HEK293 (cell line): ENCODE measurements around the gene CHRM4.
A peak's percentile ranks its signal among the peaks of the same experiment; 100 is the strongest.

Source experiments
- CTCF ChIA-PET: fragments of 350-600 bp; formaldehyde crosslinking; extraction: SDS; loops from one replicate; lab custom pipeline; 2021; ENCODE audit warnings: antibody characterized with exemption; lab: Yijun Ruan, JAX
- POLR2A ChIA-PET: fragments of 300-600 bp; formaldehyde crosslinking; extraction: SDS; loops from one replicate; lab custom pipeline; 2020; ENCODE audit warnings: antibody characterized with exemption, inconsistent platforms; lab: Yijun Ruan, JAX
- H3K27ac ChIP-seq: fragments of 200-500 bp; sonication (Bioruptor generic); 2 replicates; pipeline ENCODE4 v1.5.1; 2014; ENCODE audit warnings: low read depth, low read length, control low read depth, inconsistent platforms; ENCODE audit errors: extremely low read depth
- H3K36me3 ChIP-seq, 2 experiments: fragments of 200-500 bp in 1 of 2; sonication (Bioruptor generic) in 1 of 2; 1 replicate in 1 of 2; 2 replicates in 1 of 2; pipeline ENCODE4 v1.5.1; 2014 to 2017; ENCODE audit warnings: inconsistent platforms in 2 of 2, low read length in 2 of 2; ENCODE audit not compliant: control insufficient read depth in 2 of 2, insufficient read depth in 1 of 2
- H3K4me1 ChIP-seq: fragments of 200-500 bp; sonication (Bioruptor generic); 2 replicates; pipeline ENCODE4 v1.5.1; 2014; ENCODE audit warnings: mild to moderate bottlenecking, low read length, inconsistent platforms; ENCODE audit not compliant: control insufficient read depth, insufficient read depth
- H3K4me3 ChIP-seq: 2 replicates; pipeline ENCODE4 v1.5.1; 2011; ENCODE audit warnings: low read depth, mild to moderate bottlenecking, control low read depth, low read length, moderate library complexity
- H3K9me3 ChIP-seq: fragments of 200-500 bp; sonication (Bioruptor generic); 2 replicates; pipeline ENCODE4 v1.5.1; 2014; ENCODE audit warnings: low read depth, low read length, inconsistent platforms; ENCODE audit not compliant: control insufficient read depth, insufficient read depth
- FEZF1 ChIP-seq: fragments of 450-650 bp; formaldehyde crosslinking; IDR thresholded peaks from 2 replicates; pipeline ENCODE4 v1.5.1; 2016; ENCODE audit warnings: missing biosample characterization, missing genetic modification characterization
- MYNN ChIP-seq: fragments of 450-650 bp; formaldehyde crosslinking; IDR thresholded peaks from 2 replicates; pipeline ENCODE4 v1.5.1; 2016; ENCODE audit warnings: missing biosample characterization, missing genetic modification characterization, borderline replicate concordance
- SCRT2 ChIP-seq: fragments of 450-650 bp; formaldehyde crosslinking; IDR thresholded peaks from 2 replicates; pipeline ENCODE4 v1.5.1; 2016; ENCODE audit warnings: missing biosample characterization, missing genetic modification characterization
- SP2 ChIP-seq: fragments of 450-650 bp; formaldehyde crosslinking; IDR thresholded peaks from 2 replicates; pipeline ENCODE4 v1.5.1; 2016; ENCODE audit warnings: missing biosample characterization, missing genetic modification characterization
- ZBTB26 ChIP-seq: fragments of 450-650 bp; formaldehyde crosslinking; optimal IDR thresholded peaks from 2 replicates; pipeline ENCODE3; 2016; ENCODE audit warnings: missing biosample characterization, mild to moderate bottlenecking, missing genetic modification characterization
- ZBTB44 ChIP-seq: fragments of 450-650 bp; IDR thresholded peaks from 2 replicates; pipeline ENCODE4 v1.5.1; 2018; ENCODE audit warnings: missing biosample characterization, mild to moderate bottlenecking, missing genetic modification characterization
- ZBTB48 ChIP-seq: fragments of 450-650 bp; formaldehyde crosslinking; IDR thresholded peaks from 2 replicates; pipeline ENCODE4 v1.5.1; 2016; ENCODE audit warnings: missing biosample characterization, missing genetic modification characterization
- ZNF140 ChIP-seq: fragments of 450-650 bp; formaldehyde crosslinking; IDR thresholded peaks from 2 replicates; pipeline ENCODE4 v1.5.1; 2016; ENCODE audit warnings: missing biosample characterization, missing genetic modification characterization
- ZNF2 ChIP-seq: fragments of 450-650 bp; formaldehyde crosslinking; IDR thresholded peaks from 2 replicates; pipeline ENCODE4 v1.5.1; 2016; ENCODE audit warnings: missing biosample characterization, missing genetic modification characterization
- ZNF324 ChIP-seq: fragments of 450-650 bp; formaldehyde crosslinking; IDR thresholded peaks from 2 replicates; pipeline ENCODE4 v1.5.1; 2016; ENCODE audit warnings: missing biosample characterization, missing genetic modification characterization
- ZNF335 ChIP-seq: fragments of 450-650 bp; formaldehyde crosslinking; conservative IDR thresholded peaks from 2 replicates; pipeline ENCODE4 v1.5.1; 2016; ENCODE audit warnings: missing biosample characterization, missing genetic modification characterization
- ZNF341 ChIP-seq: fragments of 450-650 bp; formaldehyde crosslinking; IDR thresholded peaks from 2 replicates; pipeline ENCODE4; 2016; ENCODE audit warnings: low read depth, missing biosample characterization, missing genetic modification characterization
- ZNF433 ChIP-seq: fragments of 450-650 bp; formaldehyde crosslinking; IDR thresholded peaks from 2 replicates; pipeline ENCODE4 v1.5.1; 2016; ENCODE audit warnings: missing biosample characterization, missing genetic modification characterization, low read depth
- ZNF48 ChIP-seq: fragments of 450-650 bp; formaldehyde crosslinking; IDR thresholded peaks from 2 replicates; pipeline ENCODE4 v1.5.1; 2016; ENCODE audit warnings: missing biosample characterization, missing genetic modification characterization
- ZNF600 ChIP-seq: fragments of 450-650 bp; formaldehyde crosslinking; IDR thresholded peaks from 2 replicates; pipeline ENCODE4 v1.5.1; 2016; ENCODE audit warnings: missing biosample characterization, missing genetic modification characterization
- ZNF610 ChIP-seq: fragments of 450-650 bp; formaldehyde crosslinking; IDR thresholded peaks from 2 replicates; pipeline ENCODE4 v1.5.1; 2016; ENCODE audit warnings: missing biosample characterization, missing genetic modification characterization, borderline replicate concordance
- ZNF660 ChIP-seq: fragments of 450-650 bp; IDR thresholded peaks from 2 replicates; pipeline ENCODE4 v1.5.1; 2018; ENCODE audit warnings: missing biosample characterization, mild to moderate bottlenecking, missing genetic modification characterization
- TF ChIP-seq, protein P1 (sequence below): fragments of 450-650 bp; formaldehyde crosslinking; IDR thresholded peaks from 2 replicates; pipeline ENCODE4 v1.5.1; 2017; ENCODE audit warnings: missing biosample characterization, missing genetic modification characterization
- TF ChIP-seq, protein P2 (sequence below): fragments of 450-650 bp; formaldehyde crosslinking; IDR thresholded peaks from 2 replicates; pipeline ENCODE4 v1.5.1; 2016; ENCODE audit warnings: missing biosample characterization, missing genetic modification characterization
- TF ChIP-seq, protein P3 (sequence below): fragments of 450-650 bp; formaldehyde crosslinking; IDR thresholded peaks from 2 replicates; pipeline ENCODE4 v1.5.1; 2016; ENCODE audit warnings: missing biosample characterization, missing genetic modification characterization
- TF ChIP-seq, protein P4 (sequence below): fragments of 450-650 bp; formaldehyde crosslinking; IDR thresholded peaks from 2 replicates; pipeline ENCODE4 v1.5.1; 2016; ENCODE audit warnings: missing biosample characterization, missing genetic modification characterization

CHRM4 gene

GRCh38 chr11:46347637-46348311, 43.8 kb downstream of the CHRM4 start (continued):
- TF ChIP-seq, protein P1, sequence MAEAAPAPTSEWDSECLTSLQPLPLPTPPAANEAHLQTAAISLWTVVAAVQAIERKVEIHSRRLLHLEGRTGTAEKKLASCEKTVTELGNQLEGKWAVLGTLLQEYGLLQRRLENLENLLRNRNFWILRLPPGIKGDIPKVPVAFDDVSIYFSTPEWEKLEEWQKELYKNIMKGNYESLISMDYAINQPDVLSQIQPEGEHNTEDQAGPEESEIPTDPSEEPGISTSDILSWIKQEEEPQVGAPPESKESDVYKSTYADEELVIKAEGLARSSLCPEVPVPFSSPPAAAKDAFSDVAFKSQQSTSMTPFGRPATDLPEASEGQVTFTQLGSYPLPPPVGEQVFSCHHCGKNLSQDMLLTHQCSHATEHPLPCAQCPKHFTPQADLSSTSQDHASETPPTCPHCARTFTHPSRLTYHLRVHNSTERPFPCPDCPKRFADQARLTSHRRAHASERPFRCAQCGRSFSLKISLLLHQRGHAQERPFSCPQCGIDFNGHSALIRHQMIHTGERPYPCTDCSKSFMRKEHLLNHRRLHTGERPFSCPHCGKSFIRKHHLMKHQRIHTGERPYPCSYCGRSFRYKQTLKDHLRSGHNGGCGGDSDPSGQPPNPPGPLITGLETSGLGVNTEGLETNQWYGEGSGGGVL (tag by site-specific recombination), result 0 out of 2 replicates have a peak, but pooled peaks have one; percentile 8
- TF ChIP-seq ZBTB26 (tag by site-specific recombination), result peak; percentile 50
- TF ChIP-seq, all 188 proteins: peak for 12

DNA sequence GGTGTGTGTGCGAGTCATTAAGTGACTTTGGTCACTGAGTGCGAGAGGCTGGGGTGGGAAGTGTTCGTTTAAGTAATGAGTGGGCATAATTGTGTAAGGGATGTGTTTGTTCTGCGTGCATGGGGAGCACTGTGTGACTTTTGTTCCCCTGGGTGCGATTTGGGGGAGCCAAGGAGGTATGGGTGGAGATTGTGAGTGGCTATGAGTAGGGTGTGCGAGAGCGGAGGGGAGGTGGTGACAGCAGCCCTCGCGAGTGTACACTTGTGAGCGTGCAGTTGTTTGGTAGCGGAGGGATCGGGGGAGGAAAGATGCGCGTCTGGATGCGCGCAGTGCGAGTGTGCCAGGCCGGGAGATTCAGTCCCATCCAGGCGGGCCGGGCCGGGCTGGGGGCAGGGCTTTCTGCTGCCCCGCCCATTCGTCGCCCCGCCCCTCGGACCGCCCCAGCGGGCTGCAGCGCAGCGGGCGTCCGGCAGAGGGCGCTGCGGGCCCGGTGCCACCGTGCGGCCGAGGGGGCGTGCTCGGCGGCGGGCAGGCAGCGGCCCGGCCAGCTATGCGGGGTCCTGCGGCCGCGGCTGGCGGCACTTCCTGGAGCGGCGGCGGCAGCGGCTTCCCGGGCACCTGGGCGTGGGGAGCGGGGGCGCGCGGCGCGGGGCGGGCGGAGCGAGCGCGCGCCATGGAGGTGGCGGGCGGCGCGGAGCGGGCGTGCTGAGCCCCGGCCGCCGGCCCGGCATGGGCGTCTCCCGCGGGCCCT, 44.5 kb downstream of the CHRM4 start, which contains the start of gene DGKZ:
DGKZ (plus strand) TSS at position 578 of the 751 bp plus-strand sequence. CDS start 197 bp downstream, outside the sequence.
- ChIA-PET POLR2A (no interaction called here), CTCF (interaction anchor here (0.6 to 10.0 kb wide), 16 partner anchors 8 to 1184 kb away, joined by 3 to 98 read pairs (median 4); no protein-coding TSS in a partner anchor)
- H3K9me3 ChIP-seq, result no peaks in the 10 kb centered on the region
- peak within 1 kb of the TSS; percentile 64; the same call in 1 of the 2 replicates for H3K27ac ChIP-seq
- no peaks in the 10 kb centered on the region; the same call in 1 of the 2 replicates for H3K4me1 ChIP-seq
- H3K36me3 ChIP-seq, result peaks cover 0 to 12% of the 10 kb centered on the region in 2 experiments; a peak in 1 of 3 replicates
- H3K4me3 ChIP-seq, result peak within 1 kb of the TSS; percentile 85
- 0 out of 2 replicates have a peak, but pooled peaks have one; percentile 17 for TF ChIP-seq MYNN (tag by site-specific recombination)
- TF ChIP-seq ZNF324 (tag by site-specific recombination), result no peak
- 0 out of 2 replicates have a peak, but pooled peaks have one; percentile 55 for TF ChIP-seq ZNF2 (tag by site-specific recombination)
- peak; percentile 63 for TF ChIP-seq SP2 (tag by site-specific recombination)
- no peak for TF ChIP-seq ZNF433 (tag by site-specific recombination)
- TF ChIP-seq ZNF335, result 0 out of 2 replicates have a peak, but pooled peaks have one; percentile 20
- TF ChIP-seq, protein P2, sequence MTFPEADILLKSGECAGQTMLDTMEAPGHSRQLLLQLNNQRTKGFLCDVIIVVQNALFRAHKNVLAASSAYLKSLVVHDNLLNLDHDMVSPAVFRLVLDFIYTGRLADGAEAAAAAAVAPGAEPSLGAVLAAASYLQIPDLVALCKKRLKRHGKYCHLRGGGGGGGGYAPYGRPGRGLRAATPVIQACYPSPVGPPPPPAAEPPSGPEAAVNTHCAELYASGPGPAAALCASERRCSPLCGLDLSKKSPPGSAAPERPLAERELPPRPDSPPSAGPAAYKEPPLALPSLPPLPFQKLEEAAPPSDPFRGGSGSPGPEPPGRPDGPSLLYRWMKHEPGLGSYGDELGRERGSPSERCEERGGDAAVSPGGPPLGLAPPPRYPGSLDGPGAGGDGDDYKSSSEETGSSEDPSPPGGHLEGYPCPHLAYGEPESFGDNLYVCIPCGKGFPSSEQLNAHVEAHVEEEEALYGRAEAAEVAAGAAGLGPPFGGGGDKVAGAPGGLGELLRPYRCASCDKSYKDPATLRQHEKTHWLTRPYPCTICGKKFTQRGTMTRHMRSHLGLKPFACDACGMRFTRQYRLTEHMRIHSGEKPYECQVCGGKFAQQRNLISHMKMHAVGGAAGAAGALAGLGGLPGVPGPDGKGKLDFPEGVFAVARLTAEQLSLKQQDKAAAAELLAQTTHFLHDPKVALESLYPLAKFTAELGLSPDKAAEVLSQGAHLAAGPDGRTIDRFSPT (tag by site-specific recombination), result no peak
- TF ChIP-seq FEZF1 (tag by site-specific recombination), result no peak
- TF ChIP-seq ZNF341, result peak; percentile 85
- TF ChIP-seq, protein P3, sequence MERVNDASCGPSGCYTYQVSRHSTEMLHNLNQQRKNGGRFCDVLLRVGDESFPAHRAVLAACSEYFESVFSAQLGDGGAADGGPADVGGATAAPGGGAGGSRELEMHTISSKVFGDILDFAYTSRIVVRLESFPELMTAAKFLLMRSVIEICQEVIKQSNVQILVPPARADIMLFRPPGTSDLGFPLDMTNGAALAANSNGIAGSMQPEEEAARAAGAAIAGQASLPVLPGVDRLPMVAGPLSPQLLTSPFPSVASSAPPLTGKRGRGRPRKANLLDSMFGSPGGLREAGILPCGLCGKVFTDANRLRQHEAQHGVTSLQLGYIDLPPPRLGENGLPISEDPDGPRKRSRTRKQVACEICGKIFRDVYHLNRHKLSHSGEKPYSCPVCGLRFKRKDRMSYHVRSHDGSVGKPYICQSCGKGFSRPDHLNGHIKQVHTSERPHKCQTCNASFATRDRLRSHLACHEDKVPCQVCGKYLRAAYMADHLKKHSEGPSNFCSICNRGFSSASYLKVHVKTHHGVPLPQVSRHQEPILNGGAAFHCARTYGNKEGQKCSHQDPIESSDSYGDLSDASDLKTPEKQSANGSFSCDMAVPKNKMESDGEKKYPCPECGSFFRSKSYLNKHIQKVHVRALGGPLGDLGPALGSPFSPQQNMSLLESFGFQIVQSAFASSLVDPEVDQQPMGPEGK (tag by site-specific recombination), result peak; percentile 22; the same call in 1 of the 2 replicates
- no peak for TF ChIP-seq ZNF48 (tag by site-specific recombination)
- TF ChIP-seq ZBTB44 (tag by site-specific recombination), result 0 out of 2 replicates have a peak, but pooled peaks have one; percentile 19
- TF ChIP-seq ZNF660 (tag by site-specific recombination), result peak; percentile 41; the same call in 1 of the 2 replicates
- TF ChIP-seq ZNF140, result no peak
- TF ChIP-seq, protein P4, sequence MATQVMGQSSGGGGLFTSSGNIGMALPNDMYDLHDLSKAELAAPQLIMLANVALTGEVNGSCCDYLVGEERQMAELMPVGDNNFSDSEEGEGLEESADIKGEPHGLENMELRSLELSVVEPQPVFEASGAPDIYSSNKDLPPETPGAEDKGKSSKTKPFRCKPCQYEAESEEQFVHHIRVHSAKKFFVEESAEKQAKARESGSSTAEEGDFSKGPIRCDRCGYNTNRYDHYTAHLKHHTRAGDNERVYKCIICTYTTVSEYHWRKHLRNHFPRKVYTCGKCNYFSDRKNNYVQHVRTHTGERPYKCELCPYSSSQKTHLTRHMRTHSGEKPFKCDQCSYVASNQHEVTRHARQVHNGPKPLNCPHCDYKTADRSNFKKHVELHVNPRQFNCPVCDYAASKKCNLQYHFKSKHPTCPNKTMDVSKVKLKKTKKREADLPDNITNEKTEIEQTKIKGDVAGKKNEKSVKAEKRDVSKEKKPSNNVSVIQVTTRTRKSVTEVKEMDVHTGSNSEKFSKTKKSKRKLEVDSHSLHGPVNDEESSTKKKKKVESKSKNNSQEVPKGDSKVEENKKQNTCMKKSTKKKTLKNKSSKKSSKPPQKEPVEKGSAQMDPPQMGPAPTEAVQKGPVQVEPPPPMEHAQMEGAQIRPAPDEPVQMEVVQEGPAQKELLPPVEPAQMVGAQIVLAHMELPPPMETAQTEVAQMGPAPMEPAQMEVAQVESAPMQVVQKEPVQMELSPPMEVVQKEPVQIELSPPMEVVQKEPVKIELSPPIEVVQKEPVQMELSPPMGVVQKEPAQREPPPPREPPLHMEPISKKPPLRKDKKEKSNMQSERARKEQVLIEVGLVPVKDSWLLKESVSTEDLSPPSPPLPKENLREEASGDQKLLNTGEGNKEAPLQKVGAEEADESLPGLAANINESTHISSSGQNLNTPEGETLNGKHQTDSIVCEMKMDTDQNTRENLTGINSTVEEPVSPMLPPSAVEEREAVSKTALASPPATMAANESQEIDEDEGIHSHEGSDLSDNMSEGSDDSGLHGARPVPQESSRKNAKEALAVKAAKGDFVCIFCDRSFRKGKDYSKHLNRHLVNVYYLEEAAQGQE (tag by site-specific recombination), result no peak
- TF ChIP-seq ZNF610, result no peak
- TF ChIP-seq SCRT2 (tag by site-specific recombination), result no peak
- TF ChIP-seq ZBTB48 (tag by site-specific recombination), result peak; percentile 70
- peak; percentile 56 for TF ChIP-seq ZNF600
